ENCODE measurements around the gene NHLRC3. TPM values are rescaled to one million over a fixed set of nuclear protein-coding genes. Genes with fewer than 3 reads are reported as not detected.

Gene NHLRC3
- total and polyA plus RNA-seq, 2 of the 8 experiments (the other 6 are each of a cell fraction or from before 2014, with no cell fraction given), result 13.1 to 16.9 TPM

DNA sequence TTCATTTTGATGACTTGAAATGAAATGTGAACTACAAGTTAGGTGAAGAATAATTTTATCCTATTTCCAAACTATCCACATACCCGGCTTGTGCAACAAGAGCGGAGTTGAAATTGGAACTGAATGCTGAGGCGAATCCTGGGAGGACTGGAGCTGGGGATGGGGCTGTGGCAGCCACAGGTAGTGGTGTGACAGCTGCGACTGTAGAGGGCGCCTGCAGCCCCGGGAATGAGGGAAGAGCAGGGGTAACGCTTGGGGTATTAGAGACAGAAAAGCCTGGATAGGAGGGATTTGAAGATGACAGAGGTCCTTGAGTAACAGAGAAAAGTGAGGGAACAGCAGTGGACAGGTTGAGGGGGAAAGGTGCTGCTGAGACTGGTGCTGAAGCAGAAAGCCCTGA, 25.6 kb upstream of the NHLRC3 start (continued):
- TF ChIP-seq, protein P1, sequence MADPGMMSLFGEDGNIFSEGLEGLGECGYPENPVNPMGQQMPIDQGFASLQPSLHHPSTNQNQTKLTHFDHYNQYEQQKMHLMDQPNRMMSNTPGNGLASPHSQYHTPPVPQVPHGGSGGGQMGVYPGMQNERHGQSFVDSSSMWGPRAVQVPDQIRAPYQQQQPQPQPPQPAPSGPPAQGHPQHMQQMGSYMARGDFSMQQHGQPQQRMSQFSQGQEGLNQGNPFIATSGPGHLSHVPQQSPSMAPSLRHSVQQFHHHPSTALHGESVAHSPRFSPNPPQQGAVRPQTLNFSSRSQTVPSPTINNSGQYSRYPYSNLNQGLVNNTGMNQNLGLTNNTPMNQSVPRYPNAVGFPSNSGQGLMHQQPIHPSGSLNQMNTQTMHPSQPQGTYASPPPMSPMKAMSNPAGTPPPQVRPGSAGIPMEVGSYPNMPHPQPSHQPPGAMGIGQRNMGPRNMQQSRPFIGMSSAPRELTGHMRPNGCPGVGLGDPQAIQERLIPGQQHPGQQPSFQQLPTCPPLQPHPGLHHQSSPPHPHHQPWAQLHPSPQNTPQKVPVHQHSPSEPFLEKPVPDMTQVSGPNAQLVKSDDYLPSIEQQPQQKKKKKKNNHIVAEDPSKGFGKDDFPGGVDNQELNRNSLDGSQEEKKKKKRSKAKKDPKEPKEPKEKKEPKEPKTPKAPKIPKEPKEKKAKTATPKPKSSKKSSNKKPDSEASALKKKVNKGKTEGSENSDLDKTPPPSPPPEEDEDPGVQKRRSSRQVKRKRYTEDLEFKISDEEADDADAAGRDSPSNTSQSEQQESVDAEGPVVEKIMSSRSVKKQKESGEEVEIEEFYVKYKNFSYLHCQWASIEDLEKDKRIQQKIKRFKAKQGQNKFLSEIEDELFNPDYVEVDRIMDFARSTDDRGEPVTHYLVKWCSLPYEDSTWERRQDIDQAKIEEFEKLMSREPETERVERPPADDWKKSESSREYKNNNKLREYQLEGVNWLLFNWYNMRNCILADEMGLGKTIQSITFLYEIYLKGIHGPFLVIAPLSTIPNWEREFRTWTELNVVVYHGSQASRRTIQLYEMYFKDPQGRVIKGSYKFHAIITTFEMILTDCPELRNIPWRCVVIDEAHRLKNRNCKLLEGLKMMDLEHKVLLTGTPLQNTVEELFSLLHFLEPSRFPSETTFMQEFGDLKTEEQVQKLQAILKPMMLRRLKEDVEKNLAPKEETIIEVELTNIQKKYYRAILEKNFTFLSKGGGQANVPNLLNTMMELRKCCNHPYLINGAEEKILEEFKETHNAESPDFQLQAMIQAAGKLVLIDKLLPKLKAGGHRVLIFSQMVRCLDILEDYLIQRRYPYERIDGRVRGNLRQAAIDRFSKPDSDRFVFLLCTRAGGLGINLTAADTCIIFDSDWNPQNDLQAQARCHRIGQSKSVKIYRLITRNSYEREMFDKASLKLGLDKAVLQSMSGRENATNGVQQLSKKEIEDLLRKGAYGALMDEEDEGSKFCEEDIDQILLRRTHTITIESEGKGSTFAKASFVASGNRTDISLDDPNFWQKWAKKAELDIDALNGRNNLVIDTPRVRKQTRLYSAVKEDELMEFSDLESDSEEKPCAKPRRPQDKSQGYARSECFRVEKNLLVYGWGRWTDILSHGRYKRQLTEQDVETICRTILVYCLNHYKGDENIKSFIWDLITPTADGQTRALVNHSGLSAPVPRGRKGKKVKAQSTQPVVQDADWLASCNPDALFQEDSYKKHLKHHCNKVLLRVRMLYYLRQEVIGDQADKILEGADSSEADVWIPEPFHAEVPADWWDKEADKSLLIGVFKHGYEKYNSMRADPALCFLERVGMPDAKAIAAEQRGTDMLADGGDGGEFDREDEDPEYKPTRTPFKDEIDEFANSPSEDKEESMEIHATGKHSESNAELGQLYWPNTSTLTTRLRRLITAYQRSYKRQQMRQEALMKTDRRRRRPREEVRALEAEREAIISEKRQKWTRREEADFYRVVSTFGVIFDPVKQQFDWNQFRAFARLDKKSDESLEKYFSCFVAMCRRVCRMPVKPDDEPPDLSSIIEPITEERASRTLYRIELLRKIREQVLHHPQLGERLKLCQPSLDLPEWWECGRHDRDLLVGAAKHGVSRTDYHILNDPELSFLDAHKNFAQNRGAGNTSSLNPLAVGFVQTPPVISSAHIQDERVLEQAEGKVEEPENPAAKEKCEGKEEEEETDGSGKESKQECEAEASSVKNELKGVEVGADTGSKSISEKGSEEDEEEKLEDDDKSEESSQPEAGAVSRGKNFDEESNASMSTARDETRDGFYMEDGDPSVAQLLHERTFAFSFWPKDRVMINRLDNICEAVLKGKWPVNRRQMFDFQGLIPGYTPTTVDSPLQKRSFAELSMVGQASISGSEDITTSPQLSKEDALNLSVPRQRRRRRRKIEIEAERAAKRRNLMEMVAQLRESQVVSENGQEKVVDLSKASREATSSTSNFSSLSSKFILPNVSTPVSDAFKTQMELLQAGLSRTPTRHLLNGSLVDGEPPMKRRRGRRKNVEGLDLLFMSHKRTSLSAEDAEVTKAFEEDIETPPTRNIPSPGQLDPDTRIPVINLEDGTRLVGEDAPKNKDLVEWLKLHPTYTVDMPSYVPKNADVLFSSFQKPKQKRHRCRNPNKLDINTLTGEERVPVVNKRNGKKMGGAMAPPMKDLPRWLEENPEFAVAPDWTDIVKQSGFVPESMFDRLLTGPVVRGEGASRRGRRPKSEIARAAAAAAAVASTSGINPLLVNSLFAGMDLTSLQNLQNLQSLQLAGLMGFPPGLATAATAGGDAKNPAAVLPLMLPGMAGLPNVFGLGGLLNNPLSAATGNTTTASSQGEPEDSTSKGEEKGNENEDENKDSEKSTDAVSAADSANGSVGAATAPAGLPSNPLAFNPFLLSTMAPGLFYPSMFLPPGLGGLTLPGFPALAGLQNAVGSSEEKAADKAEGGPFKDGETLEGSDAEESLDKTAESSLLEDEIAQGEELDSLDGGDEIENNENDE (IDR thresholded peaks at IDR 0.05; ENCODE audit: insufficient replicate concordance, low read length), result no peak
- no peak for TF ChIP-seq FOSL1 (IDR thresholded peaks at IDR 0.05; ENCODE audit: insufficient read depth, low read depth, low read length)
- TF ChIP-seq CREB1 (IDR thresholded peaks at IDR 0.05), result 0 out of 2 replicates have a peak, but pooled peaks have one; percentile 43
- TF ChIP-seq, protein P2, sequence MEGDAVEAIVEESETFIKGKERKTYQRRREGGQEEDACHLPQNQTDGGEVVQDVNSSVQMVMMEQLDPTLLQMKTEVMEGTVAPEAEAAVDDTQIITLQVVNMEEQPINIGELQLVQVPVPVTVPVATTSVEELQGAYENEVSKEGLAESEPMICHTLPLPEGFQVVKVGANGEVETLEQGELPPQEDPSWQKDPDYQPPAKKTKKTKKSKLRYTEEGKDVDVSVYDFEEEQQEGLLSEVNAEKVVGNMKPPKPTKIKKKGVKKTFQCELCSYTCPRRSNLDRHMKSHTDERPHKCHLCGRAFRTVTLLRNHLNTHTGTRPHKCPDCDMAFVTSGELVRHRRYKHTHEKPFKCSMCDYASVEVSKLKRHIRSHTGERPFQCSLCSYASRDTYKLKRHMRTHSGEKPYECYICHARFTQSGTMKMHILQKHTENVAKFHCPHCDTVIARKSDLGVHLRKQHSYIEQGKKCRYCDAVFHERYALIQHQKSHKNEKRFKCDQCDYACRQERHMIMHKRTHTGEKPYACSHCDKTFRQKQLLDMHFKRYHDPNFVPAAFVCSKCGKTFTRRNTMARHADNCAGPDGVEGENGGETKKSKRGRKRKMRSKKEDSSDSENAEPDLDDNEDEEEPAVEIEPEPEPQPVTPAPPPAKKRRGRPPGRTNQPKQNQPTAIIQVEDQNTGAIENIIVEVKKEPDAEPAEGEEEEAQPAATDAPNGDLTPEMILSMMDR (IDR thresholded peaks at IDR 0.05; ENCODE audit: control extremely low read depth in 1 of 3, insufficient read depth in 1 of 3, low read depth in 1 of 3, low read length in 3 of 3), result peak; percentile 69 to 83 (median 76)
- TF ChIP-seq BACH1 (IDR thresholded peaks at IDR 0.05; ENCODE audit: low read length), result no peak
